22Rv1 (cell line): ENCODE data around the gene MOSPD2.

Source experiments
- H3K27ac ChIP-seq: fragments of 450-650 bp; 2 replicates; pipeline ENCODE4 v1.5.1; 2017
- ZFX ChIP-seq: fragments of 450-650 bp; IDR thresholded peaks from 2 replicates; pipeline ENCODE4 v1.6.1; 2017; ENCODE audit warnings: antibody characterized with exemption, borderline replicate concordance
- TF ChIP-seq, protein P1 (sequence below): fragments of 450-650 bp; IDR thresholded peaks from 2 replicates; pipeline ENCODE4 v1.5.1; 2017; ENCODE audit warnings: mild to moderate bottlenecking

Gene MOSPD2

DNA sequence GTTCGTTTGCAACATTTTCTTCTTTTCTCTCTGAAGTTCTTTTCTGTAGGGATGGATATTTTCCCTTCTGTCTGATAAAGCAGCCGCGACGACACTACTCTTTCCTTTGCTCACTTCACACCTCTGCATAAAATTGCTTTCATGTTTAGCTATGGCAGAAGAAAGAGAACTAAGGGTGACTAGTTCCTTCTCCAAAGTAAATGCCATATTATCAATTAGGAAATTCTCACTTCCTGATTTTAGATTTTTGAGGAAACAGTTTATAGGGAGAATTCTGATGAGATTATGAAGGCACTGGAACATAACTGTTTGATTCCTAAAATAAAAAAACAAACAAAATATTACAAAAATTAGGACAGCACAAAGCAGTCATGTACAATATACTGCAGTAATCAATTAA lies 29.6 kb upstream of the MOSPD2 start:
- no peak overlapping the region for H3K27ac ChIP-seq
- TF ChIP-seq, protein P1, sequence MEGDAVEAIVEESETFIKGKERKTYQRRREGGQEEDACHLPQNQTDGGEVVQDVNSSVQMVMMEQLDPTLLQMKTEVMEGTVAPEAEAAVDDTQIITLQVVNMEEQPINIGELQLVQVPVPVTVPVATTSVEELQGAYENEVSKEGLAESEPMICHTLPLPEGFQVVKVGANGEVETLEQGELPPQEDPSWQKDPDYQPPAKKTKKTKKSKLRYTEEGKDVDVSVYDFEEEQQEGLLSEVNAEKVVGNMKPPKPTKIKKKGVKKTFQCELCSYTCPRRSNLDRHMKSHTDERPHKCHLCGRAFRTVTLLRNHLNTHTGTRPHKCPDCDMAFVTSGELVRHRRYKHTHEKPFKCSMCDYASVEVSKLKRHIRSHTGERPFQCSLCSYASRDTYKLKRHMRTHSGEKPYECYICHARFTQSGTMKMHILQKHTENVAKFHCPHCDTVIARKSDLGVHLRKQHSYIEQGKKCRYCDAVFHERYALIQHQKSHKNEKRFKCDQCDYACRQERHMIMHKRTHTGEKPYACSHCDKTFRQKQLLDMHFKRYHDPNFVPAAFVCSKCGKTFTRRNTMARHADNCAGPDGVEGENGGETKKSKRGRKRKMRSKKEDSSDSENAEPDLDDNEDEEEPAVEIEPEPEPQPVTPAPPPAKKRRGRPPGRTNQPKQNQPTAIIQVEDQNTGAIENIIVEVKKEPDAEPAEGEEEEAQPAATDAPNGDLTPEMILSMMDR: no peak
- TF ChIP-seq ZFX: no peak

DNA sequence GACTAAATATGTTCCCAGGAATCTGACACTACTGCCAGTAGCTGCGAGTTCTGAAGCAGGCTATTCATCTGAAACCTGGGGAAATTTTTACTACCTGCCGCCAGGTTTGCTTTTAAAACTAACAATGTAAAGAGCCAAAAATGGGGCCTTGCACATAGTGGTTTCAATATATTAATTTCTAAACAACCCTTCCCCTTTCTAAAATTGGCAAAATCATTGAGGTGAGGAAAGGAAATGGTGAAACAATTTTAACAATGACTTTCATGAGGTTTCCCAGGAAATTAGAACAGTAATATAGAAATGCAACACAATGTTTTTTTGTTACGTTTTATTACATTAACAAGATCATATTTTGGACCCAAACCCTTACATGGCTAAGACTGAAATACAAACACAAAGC lies 21.7 kb upstream of the MOSPD2 start:
- H3K27ac ChIP-seq: no peak overlapping the region
- no peak for TF ChIP-seq ZFX
- TF ChIP-seq, protein P1: no peak

DNA sequence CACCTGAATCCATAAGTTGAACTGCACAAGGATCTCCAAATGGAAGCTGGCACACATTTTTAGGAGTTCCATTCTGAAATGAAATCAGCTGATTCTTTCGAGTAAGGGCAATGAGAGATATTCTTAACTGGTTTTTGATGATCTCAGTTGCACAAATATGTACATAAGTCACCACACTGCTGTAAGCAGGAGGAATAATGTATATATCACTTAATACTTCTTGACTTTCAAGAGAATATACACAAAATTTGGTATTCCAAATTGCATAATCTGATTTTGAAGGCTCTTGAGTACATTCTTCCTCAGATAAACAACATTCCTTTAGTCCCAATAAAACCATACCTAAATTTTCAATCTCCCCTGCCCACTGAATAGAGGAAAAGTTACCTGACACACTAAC lies 8.6 kb upstream of the MOSPD2 start:
- H3K27ac ChIP-seq: no peak overlapping the region

DNA sequence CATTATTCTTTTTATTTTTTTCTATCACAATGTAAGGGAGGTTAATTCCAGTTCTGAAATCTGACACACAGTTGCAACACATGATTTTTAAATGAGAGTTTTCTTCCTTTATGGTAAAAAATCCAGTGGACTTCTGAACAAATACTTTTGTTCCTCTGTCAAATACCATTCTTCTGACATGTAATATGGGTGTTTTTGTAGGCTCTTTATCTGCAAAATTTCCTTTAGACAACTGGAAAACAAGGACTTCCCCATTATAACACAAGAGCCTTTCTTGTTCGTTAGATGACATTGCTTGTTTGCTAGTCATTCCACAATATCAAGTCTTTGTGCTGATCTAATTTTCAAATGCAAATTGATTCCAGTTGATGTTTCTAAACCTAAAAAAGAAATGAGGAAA lies 8.0 kb upstream of the MOSPD2 start:
- H3K27ac ChIP-seq: no peak overlapping the region
- TF ChIP-seq, protein P1: no peak
- no peak for TF ChIP-seq ZFX

More for the DNA sequence above, 8.6 kb upstream of the MOSPD2 start:
- TF ChIP-seq, protein P1: no peak
- no peak for TF ChIP-seq ZFX

DNA sequence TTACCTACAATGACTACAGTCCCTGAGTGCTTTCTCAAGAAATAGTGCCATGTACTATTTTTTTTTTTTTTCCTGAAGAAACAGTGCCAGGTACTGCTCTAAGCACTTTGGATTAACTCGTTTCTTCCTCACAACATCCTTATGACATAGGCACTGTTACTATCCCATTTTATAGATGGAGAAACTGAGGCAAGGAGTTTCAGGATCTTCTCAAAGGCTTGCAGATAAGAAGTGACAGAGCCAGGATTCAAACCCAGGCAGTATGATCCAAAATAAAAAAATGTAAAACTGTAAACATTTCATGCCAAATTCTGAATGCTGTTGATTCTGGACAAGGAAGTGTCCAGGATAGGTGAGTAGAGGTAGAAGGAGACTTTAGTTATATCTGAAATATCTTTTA lies 1.5 kb upstream of the MOSPD2 start:
- no peak for TF ChIP-seq ZFX
- TF ChIP-seq, protein P1: no peak

DNA sequence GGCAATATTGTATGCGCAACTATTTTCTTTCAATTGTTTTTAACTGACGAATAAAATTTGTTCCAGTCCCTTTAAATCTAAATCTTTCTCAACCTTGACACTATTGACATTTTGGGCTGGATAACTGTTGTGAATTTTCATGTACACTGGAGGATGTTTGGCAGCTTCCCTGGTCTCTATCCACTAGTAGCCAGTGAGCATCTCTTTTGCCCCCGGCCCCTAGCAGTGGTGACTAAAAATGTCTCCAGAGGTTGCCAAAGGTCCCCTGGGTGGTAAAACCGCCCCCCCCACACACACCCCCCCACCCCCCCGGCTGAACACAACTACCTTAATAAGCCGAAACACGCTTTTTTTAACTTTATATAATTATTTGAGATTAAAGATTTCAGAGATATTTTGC lies 866 bp upstream of the MOSPD2 start:
- H3K27ac ChIP-seq: peak overlapping the region; percentile 52
- no peak for TF ChIP-seq ZFX
- TF ChIP-seq, protein P1: no peak

More for the DNA sequence above, 1.5 kb upstream of the MOSPD2 start:
- H3K27ac ChIP-seq: no peak overlapping the region

DNA sequence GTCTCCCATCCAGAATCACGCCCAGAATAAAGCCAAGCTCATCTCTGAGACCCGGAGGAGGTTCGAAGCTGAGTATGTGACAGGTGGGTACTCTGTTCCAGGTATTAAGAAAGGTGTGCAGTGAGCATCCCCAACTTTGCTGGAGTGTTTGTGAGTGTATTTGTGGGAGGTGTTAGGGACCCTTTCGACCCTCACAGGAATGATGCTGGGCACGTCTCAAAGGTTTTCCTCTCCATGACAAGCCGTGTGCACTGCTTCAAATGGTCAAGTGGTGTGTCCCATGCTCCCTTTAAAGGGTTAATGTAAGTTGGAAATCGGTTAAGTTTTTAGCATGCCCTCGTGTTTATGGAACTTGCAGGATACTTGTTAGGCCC lies 442 bp downstream of the MOSPD2 start:
- TF ChIP-seq ZFX: no peak
- TF ChIP-seq, protein P1: no peak
- peak overlapping the region; percentile 43; the same call in 1 of the 2 replicates for H3K27ac ChIP-seq
